Common myeloid progenitor, CD34-positive (primary cell): ENCODE data around the gene CDC42BPB.
"Not testable (repeated sequence)": the region's sequence is repeated elsewhere in the genome, so short reads cannot be mapped to it uniquely, and the experiment has no call there.

ENCODE experiments used
- CTCF ChIA-PET: fragments of 350-600 bp; sonication (Branson Sonifier 250); formaldehyde crosslinking; loops from one replicate; lab custom pipeline; 2021; ENCODE audit warnings: antibody characterized with exemption; lab: Charles Lee
- POLR2A ChIA-PET: fragments of 350-600 bp; sonication (Branson Sonifier 250); formaldehyde crosslinking; loops from one replicate; lab custom pipeline; 2021; ENCODE audit warnings: antibody characterized with exemption; lab: Charles Lee
- DNase-seq, 3 donors: peaks; one replicate each; pipeline versions ENCODE4 v3.0.0 to v3.0.0-alpha.2; 2013
- H3K27ac ChIP-seq, 2 experiments: 1 replicate in 1 of 2; 2 replicates in 1 of 2; pipeline ENCODE4 v1.7.0; 2013; ENCODE audit warnings: inconsistent platforms in 2 of 2, low read length in 2 of 2, mild to moderate bottlenecking in 2 of 2, low read depth in 1 of 2, moderate library complexity in 1 of 2; ENCODE audit not compliant: severe bottlenecking in 2 of 2, insufficient read depth in 1 of 2, poor library complexity in 1 of 2
- H3K27me3 ChIP-seq, 5 experiments: replicated peaks in 2 of 5; 1 replicate in 3 of 5; 2 replicates in 2 of 5; pipeline versions ENCODE4 v1.6.1 to v1.7.0; 2013; ENCODE audit warnings: low read length in 4 of 5, mild to moderate bottlenecking in 2 of 5, moderate library complexity in 2 of 5, inconsistent platforms in 1 of 5; ENCODE audit not compliant: insufficient read depth in 5 of 5, control insufficient read depth in 4 of 5
- H3K36me3 ChIP-seq, 4 experiments: 1 replicate in 2 of 4; 2 replicates in 2 of 4; pipeline versions ENCODE4 v1.6.1 to v1.7.0; 2013; ENCODE audit warnings: low read length in 3 of 4, control low read depth in 1 of 4, mild to moderate bottlenecking in 1 of 4; ENCODE audit not compliant: control insufficient read depth in 4 of 4, insufficient read depth in 4 of 4
- H3K4me1 ChIP-seq, 4 experiments: 1 replicate in 3 of 4; 2 replicates in 1 of 4; pipeline versions ENCODE4 v1.6.1 to v1.7.1; 2013; ENCODE audit warnings: low read length in 3 of 4, mild to moderate bottlenecking in 3 of 4, control low read depth in 1 of 4, inconsistent platforms in 1 of 4, moderate library complexity in 1 of 4; ENCODE audit not compliant: control insufficient read depth in 4 of 4, insufficient read depth in 4 of 4; ENCODE audit errors: control extremely low read depth in 1 of 4
- H3K4me3 ChIP-seq, 7 experiments: 1 replicate in 4 of 7; 2 replicates in 3 of 7; pipeline versions ENCODE4 v1.5.1 to v1.7.0; 2013; ENCODE audit warnings: mild to moderate bottlenecking in 7 of 7, low read length in 6 of 7, moderate library complexity in 6 of 7, inconsistent platforms in 2 of 7, low read depth in 2 of 7, control low read depth in 1 of 7; ENCODE audit not compliant: insufficient read depth in 4 of 7, control insufficient read depth in 1 of 7; ENCODE audit errors: extremely low read depth in 1 of 7
- H3K9me3 ChIP-seq, 5 experiments: 1 replicate in 4 of 5; 2 replicates in 1 of 5; pipeline versions ENCODE4 v1.6.1 to v1.7.1; 2013; ENCODE audit warnings: low read length in 4 of 5, mild to moderate bottlenecking in 2 of 5, inconsistent platforms in 1 of 5, low read depth in 1 of 5, moderate library complexity in 1 of 5; ENCODE audit not compliant: control insufficient read depth in 4 of 5, insufficient read depth in 2 of 5; ENCODE audit errors: control extremely low read depth in 1 of 5
- whole genome bisulfite sequencing: methylation state at CpG from one replicate; pipeline ENCODE4 v1.1.5; 2013; ENCODE audit not compliant: insufficient coverage; 5-methylcytosine and 5-hydroxymethylcytosine counted together

CDC42BPB gene

DNA sequence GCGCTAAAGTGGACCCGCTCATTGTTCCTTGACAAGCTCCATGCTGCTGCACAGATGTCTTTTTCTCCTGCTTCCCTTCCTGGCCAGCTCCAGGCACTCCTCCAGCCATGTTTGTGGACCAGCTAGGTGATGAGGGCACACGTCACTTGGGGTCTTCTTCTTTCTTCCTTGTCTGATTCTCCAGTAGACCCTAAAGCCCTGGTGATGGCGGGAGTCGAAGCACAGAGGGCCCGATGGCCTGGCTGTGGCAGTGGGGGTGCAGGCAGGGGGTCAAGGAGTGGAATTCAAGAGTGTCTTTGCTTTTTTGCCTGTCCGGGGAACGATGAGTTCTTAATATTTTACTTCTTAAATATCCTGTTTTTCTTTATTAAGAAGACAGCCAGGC is 157.8 kb downstream of the CDC42BPB start:
- DNase-seq, result no peak
- 94% methylated on average over 3 of the region's 8 CpGs for WGBS
- Histone ChIP-seq H3K9me3 (no peaks in the 10 kb centered on the region), H3K27ac (no peak overlapping the region), H3K27me3 (no peaks in the 10 kb centered on the region), H3K4me3 (no peak overlapping the region), H3K4me1 (peaks cover 12 to 30% (median 25%) of the 10 kb centered on the region in 4 experiments), H3K36me3 (peaks cover 0 to 32% (median 19%) of the 10 kb centered on the region in 4 experiments)
- ChIA-PET POLR2A (no interaction called here), CTCF (no interaction called here)

GRCh38 chr14:102898776-102899515 is 158.4 kb downstream of the CDC42BPB start:
- CTCF ChIA-PET, result no interaction called here
- 92% methylated on average over 18 of the region's 18 CpGs for WGBS
- no peak for DNase-seq

DNA sequence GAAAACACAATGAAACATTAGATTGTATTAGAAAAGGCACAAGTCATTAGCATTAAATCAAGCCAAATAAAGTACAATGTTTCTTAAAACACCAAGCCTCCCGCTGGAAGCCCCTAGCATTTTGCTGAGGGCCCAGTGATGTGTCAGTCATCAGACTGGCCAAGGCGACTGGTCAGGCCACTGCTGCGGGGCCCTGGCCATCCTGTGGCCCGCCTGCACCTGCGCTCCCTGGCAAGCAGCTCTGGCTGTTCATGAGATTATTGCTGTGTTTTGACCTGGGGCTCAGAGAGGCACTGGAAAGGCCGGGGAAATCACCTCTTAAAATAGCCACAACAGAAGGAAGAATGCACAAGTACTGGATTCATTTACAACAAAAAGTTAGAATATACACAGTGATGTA is 159.1 kb downstream of the CDC42BPB start:
- ChIA-PET POLR2A (no interaction called here), CTCF (interaction anchor here (2.0 kb wide), 1 partner anchor 203 kb away, joined by 5 read pairs; no protein-coding TSS in a partner anchor)
- H3K9me3 ChIP-seq, result no peaks in the 10 kb centered on the region
- WGBS, result 93% methylated on average over 3 of the region's 6 CpGs
- H3K27ac ChIP-seq, result no peak overlapping the region
- H3K4me1 ChIP-seq, result peaks cover 12 to 30% (median 25%) of the 10 kb centered on the region in 4 experiments
- no peaks in the 10 kb centered on the region for H3K27me3 ChIP-seq
- DNase-seq, result no peak
- H3K4me3 ChIP-seq, result no peak overlapping the region
- H3K36me3 ChIP-seq, result peaks cover 0 to 28% (median 18%) of the 10 kb centered on the region in 4 experiments

More at GRCh38 chr14:102898776-102899515, 158.4 kb downstream of the CDC42BPB start:
- H3K9me3 ChIP-seq, result no peaks in the 10 kb centered on the region
- peaks cover 12 to 30% (median 25%) of the 10 kb centered on the region in 4 experiments for H3K4me1 ChIP-seq
- H3K36me3 ChIP-seq, result peaks cover 0 to 31% (median 18%) of the 10 kb centered on the region in 4 experiments
- POLR2A ChIA-PET, result no interaction called here
- no peak overlapping the region for H3K27ac ChIP-seq
- H3K4me3 ChIP-seq, result no peak overlapping the region
- H3K27me3 ChIP-seq, result no peaks in the 10 kb centered on the region

DNA sequence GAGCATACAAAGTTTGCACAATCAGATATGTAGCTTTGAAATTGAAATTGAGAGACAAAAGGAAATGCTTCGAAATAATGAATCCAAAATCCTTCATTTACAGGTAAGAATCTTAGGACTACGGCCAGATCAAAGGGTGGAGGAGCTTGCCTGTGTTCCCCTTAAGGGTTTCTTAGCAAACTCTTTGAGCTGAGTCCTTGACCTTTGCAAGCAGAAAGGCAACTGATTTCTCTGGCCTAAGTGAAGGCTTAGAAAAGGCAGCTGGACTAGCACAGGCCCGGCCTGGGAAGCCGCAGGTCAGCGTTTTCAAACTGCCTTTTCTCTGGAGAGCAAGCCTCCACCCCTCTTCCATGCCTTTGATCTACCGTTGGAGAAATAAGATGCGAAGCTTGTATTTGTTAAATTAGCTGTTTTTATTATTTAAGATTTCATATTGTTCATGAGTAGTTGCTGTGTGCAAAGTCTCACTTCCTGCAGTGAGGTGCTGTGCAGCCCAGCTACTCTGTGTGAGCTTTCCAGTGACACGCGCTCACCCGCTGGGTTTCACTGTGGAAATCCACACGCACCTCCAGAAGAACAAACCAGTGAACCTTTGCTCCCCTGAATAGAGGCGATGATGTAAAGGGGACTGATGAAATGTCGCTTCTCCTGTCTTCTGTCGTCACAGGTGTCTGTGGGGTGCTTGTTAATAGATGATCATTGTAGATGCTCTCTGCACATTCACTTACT is 159.9 kb downstream of the CDC42BPB start:
- Histone ChIP-seq H3K27me3 (no peaks in the 10 kb centered on the region), H3K36me3 (peaks cover 0 to 25% (median 22%) of the 10 kb centered on the region in 4 experiments), H3K4me1 (peaks cover 9 to 22% (median 22%) of the 10 kb centered on the region in 4 experiments), H3K9me3 (no peaks in the 10 kb centered on the region), H3K4me3 (no peak overlapping the region), H3K27ac (no peak overlapping the region)
- over 99% methylated on average over 10 of the region's 14 CpGs for WGBS
- CTCF ChIA-PET, result interaction anchor here (2.0 kb wide), 1 partner anchor 203 kb away, joined by 5 read pairs; no protein-coding TSS in a partner anchor
- DNase-seq, result no peak
- POLR2A ChIA-PET, result no interaction called here

- DNase-seq, POLR2A ChIA-PET, H3K27ac ChIP-seq, H3K27me3 ChIP-seq, H3K9me3 ChIP-seq, H3K4me3 ChIP-seq: not testable (repeated sequence)
- CTCF ChIA-PET, result interaction anchor here (0.6 to 2.0 kb wide), 2 partner anchors 185 to 202 kb away, joined by 3 to 5 read pairs; no protein-coding TSS in a partner anchor
- Histone ChIP-seq H3K4me1 (peaks cover 9 to 15% (median 15%) of the 10 kb centered on the region in 4 experiments), H3K36me3 (peaks cover 0 to 25% (median 24%) of the 10 kb centered on the region in 4 experiments)
These were observed 160.6 kb downstream of the CDC42BPB start for GRCh38 chr14:102896735-102897134.

DNA sequence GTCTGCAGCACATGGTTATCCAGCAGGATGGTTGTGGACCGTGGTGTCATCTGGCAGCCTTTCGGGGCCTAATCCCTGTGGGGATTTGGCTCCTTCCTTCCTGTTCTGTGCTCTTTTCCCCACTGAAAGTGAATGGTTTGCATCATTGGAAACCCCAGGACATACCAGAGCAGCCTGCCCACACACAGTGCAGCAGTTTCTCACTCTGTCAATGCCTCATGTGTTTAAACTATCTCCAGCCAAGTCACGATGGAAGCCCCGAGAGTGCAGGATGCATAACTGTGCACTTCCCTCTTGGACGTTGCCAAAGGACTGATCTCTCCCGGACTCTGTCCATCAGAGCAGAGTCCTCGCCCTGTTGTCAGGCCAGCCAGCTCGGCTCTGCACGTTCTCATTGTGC is 163.9 kb downstream of the CDC42BPB start:
- no peak overlapping the region for H3K4me3 ChIP-seq
- H3K36me3 ChIP-seq, result peaks cover 4 to 43% (median 30%) of the 10 kb centered on the region in 4 experiments
- H3K9me3 ChIP-seq, result no peaks in the 10 kb centered on the region
- WGBS, result 100% methylated on average over 6 of the region's 9 CpGs
- CTCF ChIA-PET, result interaction anchor here (1.3 kb wide), 1 partner anchor 21 kb away, joined by 3 read pairs; no protein-coding TSS in a partner anchor
- no peaks in the 10 kb centered on the region for H3K4me1 ChIP-seq
- DNase-seq, result no peak
- no peaks in the 10 kb centered on the region for H3K27me3 ChIP-seq
- POLR2A ChIA-PET, result no interaction called here
- no peak overlapping the region for H3K27ac ChIP-seq
